ENCODE data around the gene VPS11. TPM values are rescaled to one million over a fixed set of nuclear protein-coding genes. Genes with fewer than 3 reads are reported as not detected.

The VPS11 gene
- total and polyA plus RNA-seq, 8 donors: 30.5 to 61.2 (median 55.2) TPM

- Histone ChIP-seq H3K4me1 (peaks cover 11 to 33% of the 10 kb centered on the region in 2 donors), H3K9me3 (no peaks in the 10 kb centered on the region), H3K27me3 (no peaks in the 10 kb centered on the region), H3K36me3 (peaks cover 0 to 30% of the 10 kb centered on the region in 2 donors), H3K27ac (peak overlapping the region; percentile 36 to 92), H3K4me3 (peak overlapping the region; percentile 86 to 95)
- ATAC-seq (no peak), DNase-seq (no peak)
- intact Hi-C loops (cut with DNase I): no loop called here
- no peak for TF ChIP-seq CTCF (IDR thresholded peaks at IDR 0.05)
These were observed 54.1 kb downstream of the VPS11 start for GRCh38 chr11:119121811-119122124.

- no peak for DNase-seq
- Histone ChIP-seq H3K4me1 (peaks cover 6 to 23% of the 10 kb centered on the region in 2 donors), H3K9me3 (no peaks in the 10 kb centered on the region), H3K4me3 (no peak overlapping the region), H3K27ac (no peak overlapping the region), H3K36me3 (peaks cover 0 to 61% of the 10 kb centered on the region in 2 donors), H3K27me3 (no peaks in the 10 kb centered on the region)
- TF ChIP-seq CTCF (IDR thresholded peaks at IDR 0.05): no peak
- intact Hi-C loops (cut with DNase I): no loop called here
- no peak for ATAC-seq
These were observed 58.2 kb downstream of the VPS11 start for GRCh38 chr11:119125821-119126220.

DNA sequence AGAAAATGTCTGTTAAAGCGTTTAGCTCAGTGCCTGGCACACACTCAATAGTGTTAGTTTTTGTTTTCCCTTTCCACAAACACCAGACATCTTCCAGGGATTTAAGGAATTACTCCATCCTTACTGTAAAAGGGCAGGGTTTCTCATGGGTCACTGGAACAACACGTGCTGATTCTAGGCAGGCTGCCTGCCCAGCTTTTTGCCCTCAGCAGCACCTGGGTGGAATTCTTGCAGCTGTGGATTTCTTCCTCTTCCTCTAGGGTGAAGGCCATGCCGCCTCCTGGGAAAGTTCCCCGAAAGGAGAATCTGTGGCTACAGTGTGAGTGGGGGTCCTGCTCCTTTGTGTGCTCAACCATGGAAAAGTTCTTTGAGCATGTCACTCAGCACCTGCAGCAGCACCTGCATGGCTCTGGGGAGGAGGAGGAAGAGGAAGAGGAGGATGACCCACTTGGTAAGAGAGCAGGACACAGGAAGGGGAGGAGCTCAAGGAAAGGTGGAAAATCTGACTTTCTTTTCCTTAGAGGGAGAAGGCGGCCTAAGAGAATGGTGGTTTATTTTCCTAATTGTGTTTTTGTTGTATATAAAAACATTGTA lies 59.2 kb downstream of the VPS11 start:
- no peak overlapping the region for H3K27ac ChIP-seq
- H3K4me1 ChIP-seq: peaks cover 5 to 21% of the 10 kb centered on the region in 2 donors
- no peaks in the 10 kb centered on the region for H3K9me3 ChIP-seq
- DNase-seq (no peak), ATAC-seq (no peak)
- peaks cover 0 to 70% of the 10 kb centered on the region in 2 donors for H3K36me3 ChIP-seq
- H3K4me3 ChIP-seq: no peak overlapping the region
- TF ChIP-seq CTCF (IDR thresholded peaks at IDR 0.05): no peak
- intact Hi-C loops (cut with DNase I): no loop called here
- no peaks in the 10 kb centered on the region for H3K27me3 ChIP-seq

DNA sequence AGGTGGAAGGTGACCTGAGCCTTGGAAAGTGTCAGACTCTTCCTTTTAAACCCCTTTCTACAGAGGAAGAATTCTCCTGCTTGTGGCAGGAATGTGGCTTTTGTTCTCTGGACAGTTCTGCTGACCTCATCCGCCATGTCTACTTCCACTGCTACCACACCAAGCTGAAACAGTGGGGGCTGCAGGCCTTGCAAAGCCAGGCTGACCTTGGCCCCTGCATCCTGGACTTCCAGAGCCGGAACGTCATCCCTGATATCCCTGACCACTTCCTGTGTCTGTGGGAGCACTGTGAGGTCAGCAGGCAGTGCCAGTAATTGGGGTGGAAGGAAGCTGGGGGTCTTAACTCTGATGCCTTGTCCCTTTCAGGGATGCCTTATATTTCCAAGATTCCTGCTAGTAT lies 63.0 kb downstream of the VPS11 start:
- no peaks in the 10 kb centered on the region for H3K27me3 ChIP-seq
- intact Hi-C loops (cut with DNase I): no loop called here
- H3K9me3 ChIP-seq: no peaks in the 10 kb centered on the region
- H3K36me3 ChIP-seq: peaks cover 0 to 86% of the 10 kb centered on the region in 2 donors
- no peak for TF ChIP-seq CTCF (IDR thresholded peaks at IDR 0.05)
- H3K4me3 ChIP-seq: no peak overlapping the region
- peaks cover 0 to 7% of the 10 kb centered on the region in 2 donors for H3K4me1 ChIP-seq
- ATAC-seq: no peak
- H3K27ac ChIP-seq: no peak overlapping the region
- DNase-seq: no peak

Small RNA genes within 50 kb of the gene (microRNA-seq; reads per million reads assigned to microRNA genes)
- 0 reads per million in 2 donors for gene MIR3656

Other genes starting within 250 kb of the VPS11 start
- gene CXCR5, start 183.9 kb upstream of the VPS11 start, total RNA-seq: under 1 TPM in 1 of 2 donors, not detected in 1; 0.10 TPM
- gene CXCR5, start 183.9 kb upstream of the VPS11 start, polyA plus RNA-seq (ENCODE audit: insufficient read length in 6 of 6): not detected
- 10 to 100 TPM; 79.4 to 88.9 TPM for gene BCL9L, start 141.9 kb upstream of the VPS11 start, total RNA-seq
- 10 to 100 TPM; 33.2 to 63.0 (median 49.9) TPM for gene BCL9L, start 141.9 kb upstream of the VPS11 start, polyA plus RNA-seq (ENCODE audit: insufficient read length in 6 of 6)
- not detected for gene UPK2, start 111.5 kb upstream of the VPS11 start, total RNA-seq
- gene UPK2, start 111.5 kb upstream of the VPS11 start, polyA plus RNA-seq (ENCODE audit: insufficient read length in 6 of 6): 1 to 10 TPM; 2.2 to 4.3 (median 3.5) TPM
- gene FOXR1, start 96.1 kb upstream of the VPS11 start, total RNA-seq: not detected
- not detected for gene FOXR1, start 96.1 kb upstream of the VPS11 start, polyA plus RNA-seq (ENCODE audit: insufficient read length in 6 of 6)
- gene CENATAC, start 69.7 kb upstream of the VPS11 start, total RNA-seq: 10 to 100 TPM; 34.5 to 53.0 TPM
- 10 to 100 TPM; 35.6 to 51.5 (median 41.5) TPM for gene CENATAC, start 69.7 kb upstream of the VPS11 start, polyA plus RNA-seq (ENCODE audit: insufficient read length in 6 of 6)
- gene RPS25, start 49.5 kb upstream of the VPS11 start, total RNA-seq: 100 to 1,000 TPM; 786 to 872 TPM
- gene RPS25, start 49.5 kb upstream of the VPS11 start, polyA plus RNA-seq (ENCODE audit: insufficient read length in 6 of 6): 1,000 to 10,000 TPM; 1,385 to 1,738 (median 1,562) TPM
- 10 to 100 TPM; 57.1 to 66.3 TPM for gene TRAPPC4, start 49.1 kb upstream of the VPS11 start, total RNA-seq
- 10 to 100 TPM; 72.4 to 92.7 (median 77.6) TPM for gene TRAPPC4, start 49.1 kb upstream of the VPS11 start, polyA plus RNA-seq (ENCODE audit: insufficient read length in 6 of 6)
- 10 to 100 TPM; 17.8 to 19.8 TPM for gene SLC37A4, start 36.9 kb upstream of the VPS11 start, total RNA-seq
- gene SLC37A4, start 36.9 kb upstream of the VPS11 start, polyA plus RNA-seq (ENCODE audit: insufficient read length in 6 of 6): 10 to 100 TPM; 23.1 to 28.8 (median 27.0) TPM
- 100 to 1,000 TPM; 147 to 272 TPM for gene HYOU1, start 10.6 kb upstream of the VPS11 start, total RNA-seq
- 10 to 100 TPM; 66.2 to 93.7 (median 77.4) TPM for gene HYOU1, start 10.6 kb upstream of the VPS11 start, polyA plus RNA-seq (ENCODE audit: insufficient read length in 6 of 6)
- 10 to 100 TPM; 16.5 to 32.0 TPM for gene HMBS, start 17.1 kb downstream of the VPS11 start, total RNA-seq
- gene HMBS, start 17.1 kb downstream of the VPS11 start, polyA plus RNA-seq (ENCODE audit: insufficient read length in 6 of 6): 10 to 100 TPM; 21.9 to 30.7 (median 24.1) TPM
- gene DPAGT1, start 34.0 kb downstream of the VPS11 start, total RNA-seq: 10 to 100 TPM; 50.3 to 56.2 TPM
- gene DPAGT1, start 34.0 kb downstream of the VPS11 start, polyA plus RNA-seq (ENCODE audit: insufficient read length in 6 of 6): 10 to 100 TPM; 42.7 to 54.7 (median 47.8) TPM
- gene C2CD2L, start 39.5 kb downstream of the VPS11 start, total RNA-seq: 10 to 100 TPM; 16.6 to 18.6 TPM
- 1 to 10 TPM; 7.3 to 9.3 (median 8.0) TPM for gene C2CD2L, start 39.5 kb downstream of the VPS11 start, polyA plus RNA-seq (ENCODE audit: insufficient read length in 6 of 6)
- gene HINFP, start 53.8 kb downstream of the VPS11 start, total RNA-seq: 10 to 100 TPM; 21.6 to 22.2 TPM
- gene HINFP, start 53.8 kb downstream of the VPS11 start, polyA plus RNA-seq (ENCODE audit: insufficient read length in 6 of 6): 10 to 100 TPM; 31.9 to 41.7 (median 39.2) TPM
- under 1 TPM; 0.26 to 0.64 TPM for gene ABCG4, start 81.2 kb downstream of the VPS11 start, total RNA-seq
- gene ABCG4, start 81.2 kb downstream of the VPS11 start, polyA plus RNA-seq (ENCODE audit: insufficient read length in 6 of 6): 1 to 10 TPM; 1.1 to 1.5 (median 1.3) TPM
- 10 to 100 TPM; 15.0 to 15.7 TPM for gene NLRX1, start 100.9 kb downstream of the VPS11 start, total RNA-seq
- 10 to 100 TPM in 5 of 6 donors, 1 to 10 TPM in 1; 9.9 to 12.5 (median 11.8) TPM for gene NLRX1, start 100.9 kb downstream of the VPS11 start, polyA plus RNA-seq (ENCODE audit: insufficient read length in 6 of 6)
- gene NHERF4, start 117.7 kb downstream of the VPS11 start, total RNA-seq: not detected
- 1 to 10 TPM in 3 of 6 donors, under 1 TPM in 3; 0.77 to 1.3 (median 1.1) TPM for gene NHERF4, start 117.7 kb downstream of the VPS11 start, polyA plus RNA-seq (ENCODE audit: insufficient read length in 6 of 6)
- gene CBL, start 138.5 kb downstream of the VPS11 start, total RNA-seq: 10 to 100 TPM; 22.0 to 36.6 TPM
- gene CBL, start 138.5 kb downstream of the VPS11 start, polyA plus RNA-seq (ENCODE audit: insufficient read length in 6 of 6): 10 to 100 TPM; 18.9 to 24.5 (median 21.6) TPM
- 10 to 100 TPM; 59.5 to 87.5 TPM for gene MCAM, start 249.3 kb downstream of the VPS11 start, total RNA-seq
- 100 to 1,000 TPM in 5 of 6 donors, 10 to 100 TPM in 1; 94.8 to 149 (median 123) TPM for gene MCAM, start 249.3 kb downstream of the VPS11 start, polyA plus RNA-seq (ENCODE audit: insufficient read length in 6 of 6)

Measured in left lung (tissue), 10 donors.